ENCODE data around the gene RAB11A.

Gene RAB11A

DNA sequence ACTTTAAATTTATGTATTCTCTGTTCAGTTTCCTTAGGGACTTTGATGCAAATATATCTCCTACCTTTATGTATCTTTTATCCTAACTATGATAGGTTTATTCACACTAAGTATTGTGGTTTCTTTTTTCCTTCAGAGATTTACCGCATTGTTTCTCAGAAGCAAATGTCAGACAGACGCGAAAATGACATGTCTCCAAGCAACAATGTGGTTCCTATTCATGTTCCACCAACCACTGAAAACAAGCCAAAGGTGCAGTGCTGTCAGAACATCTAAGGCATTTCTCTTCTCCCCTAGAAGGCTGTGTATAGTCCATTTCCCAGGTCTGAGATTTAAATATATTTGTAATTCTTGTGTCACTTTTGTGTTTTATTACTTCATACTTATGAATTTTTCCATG is 18.3 kb downstream of the RAB11A start:
- DNase-seq (ENCODE audit: low spot score): no peak

GRCh38 chr15:65888981-65889380 is 19.7 kb downstream of the RAB11A start:
- no peak for DNase-seq (ENCODE audit: low spot score)

DNA sequence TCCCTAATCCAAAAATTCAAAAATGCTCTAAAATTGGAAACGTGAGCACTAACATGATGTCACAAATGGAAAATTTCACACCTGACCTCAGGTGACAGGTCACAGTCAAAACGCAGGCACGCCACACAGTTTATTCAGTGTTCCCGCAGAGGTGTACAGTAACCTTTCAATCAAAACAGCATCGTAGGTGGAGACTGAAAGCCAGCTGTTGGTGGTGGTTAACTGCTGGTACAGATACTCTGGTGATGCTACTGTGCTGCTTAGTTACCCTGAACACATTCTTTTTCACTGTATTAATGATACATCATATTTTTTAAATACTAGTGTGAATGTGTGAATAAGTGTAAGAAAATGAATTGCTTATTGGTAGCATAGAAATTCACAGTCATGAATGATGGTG is 23.8 kb downstream of the RAB11A start:
- no peak for DNase-seq (ENCODE audit: low spot score)

GRCh38 chr15:65896236-65896635 is 26.9 kb downstream of the RAB11A start:
- no peak for DNase-seq (ENCODE audit: low spot score)

DNA sequence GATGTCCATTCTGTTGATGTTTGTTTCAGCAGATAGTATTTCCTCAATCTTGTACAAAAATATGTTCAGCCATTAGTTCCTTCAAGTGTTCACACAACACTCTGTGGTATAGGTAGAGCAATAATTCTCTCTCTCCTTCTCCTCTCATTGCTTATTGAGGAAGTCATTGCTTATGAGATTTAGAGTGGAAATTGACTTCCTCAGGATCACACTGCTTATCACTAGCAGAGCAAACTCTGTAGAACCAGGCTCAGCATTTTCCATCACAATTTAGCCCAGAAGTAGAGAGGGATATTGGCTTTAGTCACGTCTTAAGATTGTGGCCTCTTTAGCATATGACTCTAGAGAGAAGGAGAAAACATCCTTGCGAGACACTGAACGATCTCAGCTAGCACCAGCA is 31.2 kb downstream of the RAB11A start:
- no peak for DNase-seq (ENCODE audit: low spot score)

GRCh38 chr15:65901336-65901735 is 32.0 kb downstream of the RAB11A start:
- DNase-seq (ENCODE audit: low spot score): no peak

- DNase-seq (ENCODE audit: low spot score): no peak
Observed at GRCh38 chr15:65901836-65902235, 32.5 kb downstream of the RAB11A start.

- no peak for DNase-seq (ENCODE audit: low spot score)
Observed at GRCh38 chr15:65902373-65902772, 33.1 kb downstream of the RAB11A start.

DNA sequence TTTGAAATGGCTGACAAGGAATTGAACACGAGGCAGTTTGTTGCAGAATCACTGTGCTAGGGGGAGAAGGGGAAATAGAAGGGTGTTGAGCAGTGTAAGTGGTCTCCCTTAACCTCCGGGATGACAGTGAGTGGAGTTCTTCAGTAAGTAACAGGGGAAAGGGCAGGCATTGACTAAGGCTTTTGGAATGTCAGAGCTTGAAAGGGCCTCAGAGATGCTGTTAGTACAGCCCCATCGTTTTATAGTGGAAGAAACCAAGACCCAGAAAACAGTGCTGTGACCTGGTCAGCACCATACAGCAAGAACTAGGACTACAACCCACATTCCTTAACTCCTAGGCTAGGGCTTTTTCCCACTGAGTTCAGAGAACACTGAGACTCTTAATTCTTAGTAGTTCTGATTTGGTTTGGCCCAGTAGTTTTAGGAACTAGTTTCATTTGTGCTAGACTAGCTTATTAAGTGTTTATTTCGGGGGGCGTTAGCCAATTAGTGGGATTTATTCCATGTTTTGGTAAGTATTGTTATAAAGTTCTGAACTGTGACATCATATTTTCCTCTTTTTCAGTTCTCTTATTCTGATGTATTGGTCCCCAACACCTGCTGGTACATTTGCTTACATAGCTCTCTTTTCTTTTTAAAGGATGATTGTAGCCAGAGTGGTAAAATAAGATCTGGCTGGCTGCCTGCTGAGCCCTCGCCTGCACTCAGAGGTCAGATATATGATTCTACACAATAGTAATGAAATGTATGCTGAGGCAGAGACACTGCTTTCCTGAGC is 34.2 kb downstream of the RAB11A start:
- DNase-seq (ENCODE audit: low spot score): no peak

DNA sequence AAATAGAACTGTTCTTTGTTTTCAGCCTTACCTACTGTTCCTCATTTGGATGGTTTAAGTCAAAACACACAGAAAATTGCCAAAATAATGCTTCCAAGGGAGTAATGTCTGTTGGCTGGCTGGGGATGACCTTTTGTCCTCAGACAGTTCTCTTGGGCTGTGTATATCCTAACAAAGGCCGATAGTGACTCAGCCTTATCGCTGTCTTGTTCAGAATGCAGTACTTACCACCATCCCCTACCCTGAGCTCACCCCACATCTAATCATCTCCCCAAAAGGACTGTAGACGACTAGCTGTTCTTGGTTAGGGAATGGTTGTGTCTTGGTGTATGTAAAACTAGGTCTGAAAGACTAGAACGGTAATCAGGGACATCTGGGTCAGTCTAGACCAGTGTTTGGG is 35.0 kb downstream of the RAB11A start:
- DNase-seq (ENCODE audit: low spot score): no peak

DNA sequence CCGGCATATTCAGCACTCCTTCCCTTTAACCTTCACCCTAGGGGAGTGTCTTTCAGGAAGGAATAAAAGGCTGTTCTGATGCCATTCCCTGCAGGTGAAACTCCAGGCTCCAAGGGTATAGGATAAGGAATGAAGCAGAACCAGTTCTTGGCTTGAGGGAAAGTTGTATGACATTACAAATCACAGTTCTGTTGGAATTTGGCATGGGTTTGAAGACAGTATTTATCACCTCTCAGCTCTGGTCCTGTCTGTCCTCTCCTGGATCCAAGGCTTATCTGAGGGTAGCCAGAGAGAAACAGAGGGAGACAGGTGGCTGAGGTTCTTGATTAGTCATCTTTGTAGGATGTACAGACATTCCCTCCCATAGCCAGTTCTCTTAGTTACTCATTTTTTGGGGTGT is 37.1 kb downstream of the RAB11A start:
- DNase-seq (ENCODE audit: low spot score): no peak

DNA sequence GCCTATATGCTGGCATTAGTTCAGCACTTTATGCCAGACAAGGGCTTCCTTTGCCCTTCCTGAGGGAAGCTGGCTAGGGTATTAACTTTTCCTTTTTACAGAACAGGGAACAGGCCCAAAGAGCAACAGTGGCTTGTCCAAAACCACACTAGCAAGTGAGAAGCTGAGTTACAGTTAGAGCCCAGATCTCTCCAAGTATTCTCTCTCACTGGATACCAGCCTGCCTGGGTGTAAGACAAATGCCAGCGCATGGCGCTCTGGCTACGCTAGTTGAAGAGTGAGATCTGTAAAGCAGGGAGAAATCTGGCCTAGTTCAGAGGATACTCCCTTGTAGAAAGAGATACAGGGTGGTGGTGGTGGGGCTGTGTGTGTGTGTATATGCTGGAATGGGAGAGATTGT is 38.4 kb downstream of the RAB11A start:
- DNase-seq (ENCODE audit: low spot score): no peak

GRCh38 chr15:65908876-65909275 is 39.6 kb downstream of the RAB11A start:
- DNase-seq (ENCODE audit: low spot score): no peak

- no peak for DNase-seq (ENCODE audit: low spot score)
Observed at GRCh38 chr15:65909831-65910230, 40.5 kb downstream of the RAB11A start.

DNA sequence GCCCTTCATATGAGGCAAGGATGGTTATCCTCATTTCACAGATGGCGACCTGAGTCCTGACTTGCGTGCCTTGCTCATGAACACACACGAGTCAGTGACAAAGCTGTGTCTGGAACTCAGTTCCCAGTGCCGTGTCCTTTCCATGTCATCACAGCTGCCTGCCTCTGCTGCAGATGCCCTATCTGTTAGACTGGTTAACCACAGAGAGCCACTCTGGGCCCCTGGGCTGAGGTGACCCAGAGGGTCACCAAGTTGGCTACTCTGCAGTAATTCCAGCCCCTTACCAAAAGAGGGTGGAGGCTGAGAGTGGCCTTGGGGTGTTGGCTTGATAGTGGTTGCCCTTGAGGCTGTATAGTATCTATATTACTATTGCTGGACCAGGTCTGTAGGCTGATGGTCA is 41.0 kb downstream of the RAB11A start:
- no peak for DNase-seq (ENCODE audit: low spot score)

DNA sequence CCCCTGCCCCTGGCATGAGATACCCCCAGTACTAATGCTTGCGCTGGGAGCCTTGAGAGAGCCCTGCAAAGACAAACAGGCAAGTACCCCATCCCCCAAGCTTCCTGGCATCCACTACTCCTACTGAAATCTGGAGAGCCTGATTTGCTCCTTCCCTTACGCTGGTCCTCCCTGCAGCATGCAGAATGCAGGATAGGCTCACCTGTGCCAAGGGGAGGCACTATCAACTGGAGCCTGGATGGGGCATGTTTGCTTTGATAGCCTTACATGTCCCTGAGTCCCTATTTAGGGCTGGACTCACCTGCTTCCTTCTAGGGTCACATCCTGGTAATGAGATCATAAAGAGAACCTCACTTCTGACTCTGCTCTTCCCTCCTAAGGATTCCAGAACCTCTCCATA is 42.9 kb downstream of the RAB11A start:
- no peak for DNase-seq (ENCODE audit: low spot score)

DNA sequence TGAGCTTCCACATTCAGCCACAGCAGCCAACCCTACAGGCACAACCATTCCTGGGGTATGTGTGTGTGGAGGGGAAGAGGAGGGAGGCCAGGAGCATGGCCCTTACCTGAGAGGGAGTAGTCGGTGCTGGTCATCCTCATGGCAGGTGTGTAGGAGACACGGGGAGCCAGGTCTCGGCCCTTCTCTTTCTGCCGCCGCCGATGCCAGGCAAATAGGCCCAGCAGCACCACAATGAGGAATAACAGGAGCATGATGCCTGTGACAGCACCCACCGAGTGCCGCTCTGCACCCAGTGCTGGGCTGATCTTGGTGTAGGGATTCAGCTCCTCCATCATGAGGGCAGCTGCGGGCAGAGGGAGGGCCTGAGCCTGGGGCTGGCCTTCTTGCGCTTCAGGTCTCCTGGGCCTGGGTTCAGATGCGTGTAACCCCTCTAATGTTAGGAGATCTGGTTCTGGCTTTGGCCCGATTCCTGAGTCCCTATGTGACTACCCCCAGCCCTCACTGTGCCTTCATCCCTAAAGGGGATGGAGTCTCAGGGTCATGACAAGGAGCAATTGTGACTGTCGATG is 44.4 kb downstream of the RAB11A start:
- DNase-seq (ENCODE audit: low spot score): no peak

DNA sequence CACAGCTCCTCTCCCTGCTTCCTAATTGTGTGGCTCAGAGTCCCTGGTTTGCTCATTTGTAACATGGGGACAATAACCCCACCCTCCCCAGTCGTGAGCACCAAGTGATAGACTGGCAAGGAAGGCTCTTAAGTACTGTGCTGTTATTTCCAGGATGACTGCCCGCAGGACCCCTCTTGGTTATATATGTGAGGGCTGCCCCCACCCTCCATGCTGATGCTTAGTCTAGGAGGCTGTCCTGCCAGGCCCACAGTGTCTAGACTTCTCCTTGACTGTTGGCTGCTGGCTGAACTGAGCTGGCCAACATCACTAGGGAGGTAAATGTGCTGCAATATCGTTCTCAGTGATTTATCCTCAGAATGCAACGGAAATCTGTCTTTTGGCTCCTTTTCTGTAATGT is 45.1 kb downstream of the RAB11A start:
- no peak for DNase-seq (ENCODE audit: low spot score)

DNA sequence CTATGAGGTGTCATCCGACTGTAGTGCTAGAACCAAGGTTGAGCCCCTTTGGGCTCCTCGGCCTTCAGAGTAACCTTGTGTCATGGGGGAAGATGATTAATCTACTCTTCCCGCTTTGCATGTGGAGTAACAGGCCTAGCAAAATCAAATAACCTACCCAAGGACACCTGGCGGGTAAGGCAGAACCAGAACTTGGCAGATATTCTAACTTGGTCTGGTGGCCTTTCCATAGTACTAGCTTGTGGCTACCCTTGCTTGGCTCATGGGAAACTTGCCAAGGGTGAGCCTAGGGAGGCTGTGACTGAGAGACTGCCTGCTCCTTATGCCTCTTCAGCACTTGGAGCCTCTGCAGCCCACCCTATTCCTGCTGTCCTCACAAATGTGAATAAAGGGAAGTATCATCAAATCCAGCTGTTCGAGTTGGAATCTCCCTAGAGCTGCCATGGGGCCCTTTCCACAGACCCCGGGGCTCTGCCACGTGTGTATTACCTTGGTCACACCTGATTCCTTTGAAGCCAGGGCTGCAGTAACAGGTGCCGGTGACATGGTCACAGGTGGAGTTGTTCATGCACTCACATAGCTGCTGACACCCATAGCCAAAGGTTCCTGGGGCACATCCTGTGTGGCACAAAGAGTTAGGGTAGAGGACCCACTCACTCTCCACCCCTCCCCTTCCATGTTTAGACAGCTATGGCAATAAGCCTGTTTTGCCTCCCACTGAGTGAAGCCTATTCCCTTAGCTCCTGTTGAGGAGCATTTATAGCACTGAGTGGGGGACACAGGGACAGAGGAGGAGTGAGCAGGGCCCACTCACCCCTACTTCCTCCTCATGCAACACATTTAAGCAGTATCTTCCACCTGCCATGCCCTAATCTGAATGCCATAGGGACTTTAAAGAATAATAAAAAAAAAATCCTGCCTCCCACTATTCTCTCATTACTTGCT is 46.0 kb downstream of the RAB11A start:
- DNase-seq (ENCODE audit: low spot score): no peak

GRCh38 chr15:65916041-65916663 is 46.9 kb downstream of the RAB11A start:
- DNase-seq (ENCODE audit: low spot score): no peak

DNA sequence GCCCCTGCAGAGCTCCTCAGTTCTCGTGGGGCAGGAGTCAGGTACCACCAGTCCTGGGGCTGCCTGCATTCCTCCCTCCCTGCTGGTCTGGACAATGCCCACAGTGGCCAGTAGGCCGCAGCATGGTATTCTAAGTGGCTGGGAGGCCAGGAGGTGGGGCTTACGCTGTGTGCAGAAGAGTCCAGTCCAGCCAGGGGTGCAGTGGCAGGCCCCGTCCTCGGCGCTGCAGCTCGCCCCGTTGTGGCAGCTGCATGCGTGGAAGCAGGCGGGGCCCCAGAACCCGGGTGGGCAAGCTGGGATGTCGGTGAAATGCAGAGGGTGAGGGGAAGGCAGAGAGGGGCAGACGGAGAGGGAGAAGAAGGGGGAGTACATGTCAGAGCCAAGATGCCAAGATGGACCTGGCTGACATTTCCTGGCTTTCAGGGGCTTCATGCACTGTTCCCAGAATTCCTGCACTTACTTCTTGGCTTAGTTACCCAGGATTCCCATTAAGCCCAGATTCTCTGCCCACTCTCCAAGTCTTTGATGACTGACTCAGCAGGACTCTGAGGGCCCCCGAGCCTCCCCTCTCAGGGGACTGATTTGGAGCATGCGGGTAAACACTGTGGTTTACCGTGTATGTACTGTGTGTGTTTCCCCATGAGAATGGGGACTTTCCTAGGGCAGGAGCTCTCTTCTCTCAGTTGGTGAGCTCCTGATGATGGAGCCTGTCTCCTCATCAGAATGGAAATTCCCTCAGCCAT is 47.5 kb downstream of the RAB11A start:
- DNase-seq (ENCODE audit: low spot score): peak; percentile 89

- no peak for DNase-seq (ENCODE audit: low spot score)
Observed at GRCh38 chr15:65917407-65917756, 48.1 kb downstream of the RAB11A start.
